Tibial nerve (tissue), 4 donors: ENCODE results near the gene QRFP.

Experiments
- CTCF ChIP-seq, 5 experiments: fragments of 200-600 bp in 3 of 5; fragments of 450-650 bp in 2 of 5; sonication (generic) in 3 of 5; IDR thresholded peaks; one replicate each; pipeline ENCODE4 v1.5.1; 2016 to 2019; ENCODE audit warnings: antibody characterized with exemption in 5 of 5, mild to moderate bottlenecking in 3 of 5, moderate library complexity in 2 of 5
- EP300 ChIP-seq, 2 donors: sonication (generic); formaldehyde crosslinking; IDR thresholded peaks; one replicate each; pipeline ENCODE4 v1.6.1; 2017; ENCODE audit warnings: antibody characterized with exemption in 2 of 2, mild to moderate bottlenecking in 1 of 2
- POLR2A ChIP-seq, 2 donors: fragments of 450-650 bp; IDR thresholded peaks; one replicate each; pipeline ENCODE4 v1.6.1; 2017; ENCODE audit warnings: antibody characterized with exemption in 2 of 2, mild to moderate bottlenecking in 2 of 2, moderate library complexity in 2 of 2

- no peak for TF ChIP-seq CTCF (IDR thresholded peaks at IDR 0.05)
- no peak for TF ChIP-seq EP300 (IDR thresholded peaks at IDR 0.05)
- no peak for TF ChIP-seq POLR2A (IDR thresholded peaks at IDR 0.05)
Observed at GRCh38 chr9:130921989-130922892, 25.6 kb upstream of the QRFP start.
